Measurements from ENCODE around the gene P2RY14. TPM values are rescaled to one million over a fixed set of nuclear protein-coding genes. Genes with fewer than 3 reads are reported as not detected.

The P2RY14 gene
- total and polyA plus RNA-seq, 4 donors: 2.1 to 11.0 (median 2.5) TPM

- Histone ChIP-seq H3K36me3 (ENCODE audit: control insufficient read depth in 4 of 4, insufficient read depth in 4 of 4, low read length in 4 of 4) (no peaks in the 10 kb centered on the region), H3K27ac (ENCODE audit: low read depth in 1 of 2, low read length in 1 of 2) (no peak overlapping the region), H3K4me3 (no peak overlapping the region), H3K9ac (ENCODE audit: insufficient read depth in 1 of 2, low read length in 2 of 2) (no peak overlapping the region), H3K9me3 (ENCODE audit: control insufficient read depth in 4 of 4, insufficient read depth in 3 of 4, low read length in 3 of 4) (no peaks in the 10 kb centered on the region), H3K4me1 (ENCODE audit: control insufficient read depth in 5 of 5, insufficient read depth in 5 of 5, low read length in 5 of 5) (no peaks in the 10 kb centered on the region), H3K27me3 (ENCODE audit: control insufficient read depth in 3 of 3, insufficient read depth in 3 of 3, low read length in 2 of 3) (no peaks in the 10 kb centered on the region)
- whole genome bisulfite sequencing, 2 donors: 57 to 74% methylated on average over 2 of the region's 2 CpGs
- DNase-seq (no peak), ATAC-seq (ENCODE audit: insufficient read depth, low FRiP score) (no peak)
- no peak for TF ChIP-seq CTCF (IDR thresholded peaks at IDR 0.05; ENCODE audit: control extremely low read depth, extremely low read depth)
Measured at GRCh38 chr3:151276038-151276686, 2.2 kb downstream of the P2RY14 start.

- no peak for TF ChIP-seq CTCF (IDR thresholded peaks at IDR 0.05; ENCODE audit: control extremely low read depth, extremely low read depth)
- Histone ChIP-seq H3K36me3 (ENCODE audit: control insufficient read depth in 4 of 4, insufficient read depth in 4 of 4, low read length in 4 of 4) (no peaks in the 10 kb centered on the region), H3K4me3 (no peak overlapping the region), H3K9me3 (ENCODE audit: control insufficient read depth in 4 of 4, insufficient read depth in 3 of 4, low read length in 3 of 4) (no peaks in the 10 kb centered on the region), H3K9ac (ENCODE audit: insufficient read depth in 1 of 2, low read length in 2 of 2) (no peak overlapping the region), H3K4me1 (ENCODE audit: control insufficient read depth in 5 of 5, insufficient read depth in 5 of 5, low read length in 5 of 5) (no peaks in the 10 kb centered on the region), H3K27me3 (ENCODE audit: control insufficient read depth in 3 of 3, insufficient read depth in 3 of 3, low read length in 2 of 3) (no peaks in the 10 kb centered on the region), H3K27ac (ENCODE audit: low read depth in 1 of 2, low read length in 1 of 2) (no peak overlapping the region)
- DNase-seq: no peak
- no peak for ATAC-seq (ENCODE audit: insufficient read depth, low FRiP score)
- 51 to 66% methylated on average over 5 of the region's 5 CpGs for WGBS, 2 donors
Measured at GRCh38 chr3:151275091-151275490, 3.3 kb downstream of the P2RY14 start.

GRCh38 chr3:151269631-151270030 lies 8.7 kb downstream of the P2RY14 start:
- Histone ChIP-seq H3K4me1 (ENCODE audit: control insufficient read depth in 5 of 5, insufficient read depth in 5 of 5, low read length in 5 of 5) (peaks cover 0 to 19% (median 0%) of the 10 kb centered on the region in 5 donors), H3K27me3 (ENCODE audit: control insufficient read depth in 3 of 3, insufficient read depth in 3 of 3, low read length in 2 of 3) (no peaks in the 10 kb centered on the region), H3K9ac (ENCODE audit: insufficient read depth in 1 of 2, low read length in 2 of 2) (no peak overlapping the region), H3K4me3 (no peak overlapping the region), H3K9me3 (ENCODE audit: control insufficient read depth in 4 of 4, insufficient read depth in 3 of 4, low read length in 3 of 4) (no peaks in the 10 kb centered on the region), H3K27ac (ENCODE audit: low read depth in 1 of 2, low read length in 1 of 2) (no peak overlapping the region), H3K36me3 (ENCODE audit: control insufficient read depth in 4 of 4, insufficient read depth in 4 of 4, low read length in 4 of 4) (no peaks in the 10 kb centered on the region)
- ATAC-seq (ENCODE audit: insufficient read depth, low FRiP score): no peak
- no peak for TF ChIP-seq CTCF (IDR thresholded peaks at IDR 0.05; ENCODE audit: control extremely low read depth, extremely low read depth)
- 76 to 88% methylated on average over 5 of the region's 5 CpGs for WGBS, 2 donors
- DNase-seq: no peak
